ENCODE measurements around the gene WAS.
"Not testable (repeated sequence)": the region's sequence is repeated elsewhere in the genome, so short reads cannot be mapped to it uniquely, and the experiment has no call there.

Gene WAS

DNA sequence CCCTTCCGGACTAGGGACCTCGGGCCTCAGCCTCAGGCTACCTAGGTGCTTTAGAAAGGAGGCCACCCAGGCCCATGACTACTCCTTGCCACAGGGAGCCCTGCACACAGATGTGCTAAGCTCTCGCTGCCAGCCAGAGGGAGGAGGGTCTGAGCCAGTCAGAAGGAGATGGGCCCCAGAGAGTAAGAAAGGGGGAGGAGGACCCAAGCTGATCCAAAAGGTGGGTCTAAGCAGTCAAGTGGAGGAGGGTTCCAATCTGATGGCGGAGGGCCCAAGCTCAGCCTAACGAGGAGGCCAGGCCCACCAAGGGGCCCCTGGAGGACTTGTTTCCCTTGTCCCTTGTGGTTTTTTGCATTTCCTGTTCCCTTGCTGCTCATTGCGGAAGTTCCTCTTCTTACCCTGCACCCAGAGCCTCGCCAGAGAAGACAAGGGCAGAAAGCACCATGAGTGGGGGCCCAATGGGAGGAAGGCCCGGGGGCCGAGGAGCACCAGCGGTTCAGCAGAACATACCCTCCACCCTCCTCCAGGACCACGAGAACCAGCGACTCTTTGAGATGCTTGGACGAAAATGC is at the start of gene WAS:
Gene WAS, plus strand, starts transcription at position 389 of the 572 bp plus-strand sequence. Its CDS starts 55 bp downstream, at position 444.
- DNase-seq (ENCODE audit: low read depth in 2 of 2) = peak in 1 of 2 donors; percentile 21

DNA sequence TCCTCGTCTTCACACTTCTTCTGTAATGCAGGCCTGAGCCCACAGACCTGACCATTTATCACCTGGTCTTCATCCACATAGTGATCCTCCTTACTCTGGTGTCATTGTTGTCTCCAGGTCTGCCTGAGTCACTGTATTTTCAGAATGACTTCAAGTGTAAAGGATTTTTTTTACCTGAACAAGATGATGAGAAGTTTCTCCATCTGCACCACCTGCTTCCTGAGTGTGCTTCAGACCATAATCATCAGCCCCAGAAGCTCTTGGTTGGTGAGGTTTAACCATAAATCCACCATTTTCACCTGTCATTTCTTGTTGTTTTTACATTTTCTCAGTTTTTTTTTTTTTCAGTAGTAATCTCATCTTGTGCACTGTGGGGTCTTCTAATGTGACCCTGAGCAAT is 47.3 kb upstream of the WAS start:
- no peak for DNase-seq (ENCODE audit: low read depth in 2 of 2)

DNA sequence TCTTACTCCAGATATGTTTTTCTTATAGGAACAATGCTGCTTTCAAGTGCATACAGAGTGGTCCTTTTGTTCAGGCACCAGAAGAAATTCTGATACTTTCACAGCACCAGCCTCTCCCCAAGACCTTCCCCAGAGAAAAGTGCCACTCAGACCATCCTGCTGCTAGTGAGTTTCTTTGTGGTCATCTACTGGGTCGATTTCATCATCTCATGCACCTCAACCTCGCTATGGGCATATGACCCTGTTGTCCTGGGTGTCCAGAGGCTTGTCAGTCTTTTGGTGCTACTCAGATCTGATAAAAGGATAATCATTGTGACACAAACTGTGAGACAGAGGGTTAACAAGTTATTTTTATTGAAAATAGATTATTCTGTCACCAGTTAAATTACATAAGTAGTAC is 46.8 kb upstream of the WAS start:
- no peak for DNase-seq (ENCODE audit: low read depth in 2 of 2)

DNA sequence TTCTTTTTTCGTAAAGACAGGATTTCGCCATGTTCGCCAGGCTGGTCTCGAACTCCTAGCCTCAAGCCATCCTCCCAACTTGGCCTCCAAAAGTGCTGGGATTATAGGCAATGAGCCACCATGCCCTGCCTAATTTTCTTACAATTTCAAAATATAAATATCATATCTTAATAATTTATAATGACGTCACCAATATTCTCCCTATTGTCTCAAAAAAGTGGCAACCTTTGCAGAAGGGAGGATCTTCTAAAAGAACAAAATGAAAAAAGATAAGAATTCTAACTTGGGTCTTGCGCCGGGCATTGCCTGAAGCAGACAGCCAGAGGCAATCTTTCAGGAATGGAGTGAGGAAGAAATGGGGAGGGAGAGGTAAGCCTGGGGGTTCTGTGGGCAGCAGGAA is 37.9 kb upstream of the WAS start:
- DNase-seq (ENCODE audit: low read depth in 2 of 2) = no peak

DNA sequence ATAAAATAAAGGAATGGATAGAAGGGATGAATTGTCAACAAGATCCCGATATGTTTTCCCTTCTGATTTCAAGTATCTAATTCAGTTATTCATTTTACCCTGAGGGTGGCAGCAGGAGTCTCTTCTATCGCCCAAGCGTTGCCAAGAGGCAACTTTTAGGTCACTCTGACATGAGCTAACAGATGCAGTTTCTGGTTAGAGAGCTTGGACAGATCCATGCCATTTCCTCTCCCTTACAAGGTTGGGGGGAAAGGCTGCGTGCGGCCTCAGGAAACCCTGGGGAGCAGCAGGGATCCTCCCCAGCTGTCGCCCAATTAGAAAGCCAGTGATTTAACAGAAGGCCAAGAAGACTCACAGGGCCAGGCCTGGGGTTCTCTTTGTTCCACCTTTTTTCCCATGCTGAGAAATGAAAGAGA is 35.3 kb upstream of the WAS start:
- DNase-seq (ENCODE audit: low read depth in 2 of 2) = no peak

DNA sequence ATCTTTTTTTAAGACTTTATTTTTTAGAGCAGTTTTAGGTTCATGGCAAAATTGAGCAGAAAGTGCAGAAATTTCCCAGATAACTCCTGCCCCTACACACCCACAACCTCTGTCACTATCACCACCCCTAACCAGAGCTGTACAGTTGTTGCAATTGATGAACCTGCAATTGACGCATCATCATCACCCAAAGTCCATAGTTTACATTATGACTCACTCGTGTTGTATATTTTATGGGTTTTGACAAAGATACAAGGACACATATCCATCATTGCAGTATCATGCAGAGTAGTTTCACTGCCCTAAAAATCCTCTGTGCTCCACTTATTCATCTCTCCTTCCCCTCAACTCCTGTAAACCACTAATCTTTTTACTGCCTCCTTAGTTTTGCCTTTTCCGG is 34.5 kb upstream of the WAS start:
- DNase-seq (ENCODE audit: low read depth in 2 of 2) = no peak

DNA sequence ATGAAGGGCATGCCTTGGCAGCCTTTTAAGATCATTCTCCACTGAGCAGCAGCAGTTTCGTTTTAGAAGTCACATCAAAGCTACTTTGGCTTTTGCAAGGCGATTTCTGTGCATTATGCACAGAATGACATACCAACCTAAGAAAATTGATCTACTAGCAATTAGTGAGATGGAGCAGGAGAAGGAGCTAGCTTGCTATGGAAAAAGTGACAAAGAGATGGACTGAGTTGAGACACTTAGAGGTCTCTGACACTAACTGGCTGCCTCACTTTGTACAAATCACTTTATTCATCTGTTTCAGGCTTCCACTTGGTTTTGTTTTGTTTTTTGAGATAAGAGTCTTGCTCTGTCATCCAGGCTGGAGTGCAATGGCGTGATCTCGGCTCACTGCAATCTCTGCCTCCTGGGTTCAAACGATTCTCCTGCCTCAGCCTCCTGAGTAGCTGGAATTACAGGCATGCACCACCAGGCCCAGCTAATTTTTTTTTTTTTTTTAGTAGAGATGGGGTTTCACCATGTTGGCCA is 31.5 kb upstream of the WAS start:
- DNase-seq (ENCODE audit: low read depth in 2 of 2) = not testable (repeated sequence)

DNA sequence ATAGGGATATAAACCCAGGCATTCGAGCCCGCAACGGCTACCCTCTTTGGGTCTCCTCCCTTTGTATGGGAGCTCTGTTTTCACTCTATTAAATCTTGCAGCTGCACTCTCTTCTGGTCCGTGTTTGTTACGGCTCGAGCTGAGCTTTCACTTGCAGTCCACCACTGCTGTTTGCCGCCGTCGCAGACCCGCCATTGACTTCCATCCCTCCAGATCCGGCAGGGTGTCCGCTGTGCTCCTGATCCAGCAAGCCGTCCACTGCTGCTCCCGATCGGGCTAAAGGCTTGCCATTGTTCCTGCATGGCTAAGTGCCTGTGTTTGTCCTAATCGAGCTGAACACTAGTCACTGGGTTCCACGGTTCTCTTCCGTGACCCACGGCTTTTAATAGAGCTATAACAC is 28.9 kb upstream of the WAS start:
- not testable (repeated sequence) for DNase-seq (ENCODE audit: low read depth in 2 of 2)

DNA sequence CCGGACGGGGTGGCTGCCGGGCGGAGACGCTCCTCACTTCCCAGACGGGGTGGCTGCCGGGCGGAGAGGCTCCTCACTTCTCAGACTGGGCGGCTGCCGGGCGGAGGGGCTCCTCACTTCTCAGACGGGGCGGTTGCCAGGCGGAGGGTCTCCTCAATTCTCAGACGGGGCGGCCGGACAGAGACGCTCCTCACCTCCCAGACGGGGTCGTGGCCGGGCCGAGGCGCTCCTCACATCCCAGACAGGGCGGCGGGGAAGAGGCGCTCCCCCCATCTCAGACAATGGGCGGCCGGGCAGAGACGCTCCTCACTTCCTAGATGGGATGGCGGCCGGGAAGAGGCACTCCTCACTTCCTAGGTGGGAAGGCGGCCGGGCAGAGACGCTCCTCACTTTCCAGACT is 23.9 kb upstream of the WAS start:
- DNase-seq (ENCODE audit: low read depth in 2 of 2) = not testable (repeated sequence)

DNA sequence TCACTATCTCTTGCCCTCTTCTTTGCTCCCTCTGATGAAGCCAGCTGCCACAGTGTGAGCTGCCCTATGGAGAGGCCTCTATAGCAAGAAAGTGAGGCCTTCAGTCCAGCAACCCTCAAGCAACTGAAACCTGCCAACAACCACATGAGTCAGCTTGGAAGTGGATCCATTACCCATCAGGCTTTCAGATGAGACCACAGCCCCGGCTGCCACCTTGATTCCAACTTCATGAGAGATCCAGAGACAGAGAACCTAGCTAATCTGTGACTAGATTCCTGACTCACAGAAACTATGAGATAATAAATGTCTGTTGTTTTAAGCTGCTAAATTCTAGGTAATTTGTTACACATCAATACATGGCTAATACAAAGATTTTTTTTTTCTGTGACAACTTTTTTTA is 20.4 kb upstream of the WAS start:
- no peak for DNase-seq (ENCODE audit: low read depth in 2 of 2)

DNA sequence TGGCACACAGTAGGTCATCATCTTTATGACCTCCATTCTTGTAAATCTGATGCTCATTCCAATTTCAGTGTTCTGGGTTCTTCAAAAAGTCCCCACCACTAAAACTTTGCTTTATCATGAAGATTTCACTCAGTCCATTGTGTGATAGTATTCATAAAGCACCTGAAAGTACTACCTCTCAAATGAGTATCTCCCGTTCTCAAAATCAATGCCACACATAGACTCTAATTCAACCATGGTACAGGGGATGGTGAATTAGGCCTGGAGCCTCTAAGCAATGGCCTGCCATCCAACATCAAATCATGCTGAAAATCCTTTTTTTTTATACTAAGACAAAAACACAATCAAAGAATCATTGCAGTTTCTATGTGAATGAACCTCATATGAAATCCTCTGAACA is 19.4 kb upstream of the WAS start:
- no peak for DNase-seq (ENCODE audit: low read depth in 2 of 2)

DNA sequence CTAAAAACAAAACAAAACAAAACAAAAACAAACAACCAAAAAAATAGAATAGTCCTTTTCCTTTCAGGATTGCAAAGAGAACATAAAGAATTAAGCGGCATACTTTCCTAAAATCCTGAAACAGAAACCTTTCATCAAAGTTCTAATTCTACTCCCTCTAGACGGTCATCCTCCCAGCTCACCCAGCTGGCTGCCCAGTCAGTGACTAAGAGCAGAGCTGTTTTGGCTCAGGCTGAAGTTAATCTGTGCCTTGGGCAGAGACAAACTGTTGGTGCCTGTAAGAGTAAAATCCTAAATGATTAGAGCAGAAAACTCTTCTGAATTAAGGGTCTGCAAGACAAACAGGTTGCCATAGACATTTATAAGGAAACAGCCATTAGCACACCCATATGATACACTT is 17.6 kb upstream of the WAS start:
- DNase-seq (ENCODE audit: low read depth in 2 of 2) = no peak

DNA sequence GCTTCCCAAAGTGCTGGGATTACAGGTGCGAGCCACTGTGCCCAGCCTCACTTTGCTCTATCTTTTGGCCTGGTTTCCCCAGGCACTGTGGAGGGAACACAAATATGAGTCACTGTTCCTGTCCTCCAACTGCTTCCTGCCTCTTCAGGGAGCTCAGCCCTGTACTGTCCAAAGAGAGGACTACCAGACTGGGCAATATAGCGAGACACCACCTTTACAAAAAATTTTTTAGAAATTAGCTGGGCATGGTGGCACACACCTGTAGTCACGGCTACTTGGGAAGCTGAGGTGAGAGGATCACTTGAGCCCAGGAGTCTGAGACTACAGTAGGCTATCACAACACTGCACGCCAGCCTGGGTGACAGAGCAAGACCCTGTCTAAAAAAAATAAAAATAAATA is 16.9 kb upstream of the WAS start:
- no peak for DNase-seq (ENCODE audit: low read depth in 2 of 2)

DNA sequence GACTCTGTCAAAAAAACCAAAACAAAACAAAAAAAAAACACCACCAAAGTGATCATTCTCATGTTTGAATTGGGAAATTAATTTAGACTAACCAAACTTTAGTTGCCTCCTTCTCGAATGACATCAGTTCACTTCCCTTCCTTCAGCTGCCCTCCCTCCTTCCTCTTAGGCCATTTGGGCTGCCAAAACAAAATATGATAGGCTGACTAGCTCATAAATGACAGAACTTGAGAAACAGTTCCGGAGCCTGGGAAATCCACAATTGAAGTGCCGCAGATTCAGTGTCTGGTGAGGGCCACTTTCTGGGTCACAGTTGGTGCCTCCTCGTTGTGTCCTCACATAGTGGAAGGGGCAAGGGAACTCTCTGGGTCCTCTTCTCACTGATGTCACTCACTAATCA is 16.1 kb upstream of the WAS start:
- no peak for DNase-seq (ENCODE audit: low read depth in 2 of 2)

DNA sequence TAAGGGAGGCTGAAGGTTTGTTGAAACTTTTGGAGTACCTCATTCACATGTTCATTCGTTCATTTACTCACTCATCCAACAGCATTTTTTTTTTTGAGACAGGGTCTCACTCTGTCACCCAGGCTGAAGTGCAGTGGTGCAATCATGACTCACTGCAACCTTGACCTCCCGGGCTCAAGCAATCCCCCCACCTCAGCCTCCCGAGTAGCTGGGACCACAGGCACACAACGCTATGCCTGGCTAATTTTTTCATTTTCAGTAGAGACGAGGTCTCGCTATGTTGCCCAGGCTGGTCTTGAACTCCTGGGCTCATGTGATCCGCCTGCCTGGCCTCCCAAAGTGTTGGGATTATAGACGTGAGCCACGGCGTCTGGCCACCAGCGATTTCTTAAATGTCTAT is 15.4 kb upstream of the WAS start:
- DNase-seq (ENCODE audit: low read depth in 2 of 2) = not testable (repeated sequence)

DNA sequence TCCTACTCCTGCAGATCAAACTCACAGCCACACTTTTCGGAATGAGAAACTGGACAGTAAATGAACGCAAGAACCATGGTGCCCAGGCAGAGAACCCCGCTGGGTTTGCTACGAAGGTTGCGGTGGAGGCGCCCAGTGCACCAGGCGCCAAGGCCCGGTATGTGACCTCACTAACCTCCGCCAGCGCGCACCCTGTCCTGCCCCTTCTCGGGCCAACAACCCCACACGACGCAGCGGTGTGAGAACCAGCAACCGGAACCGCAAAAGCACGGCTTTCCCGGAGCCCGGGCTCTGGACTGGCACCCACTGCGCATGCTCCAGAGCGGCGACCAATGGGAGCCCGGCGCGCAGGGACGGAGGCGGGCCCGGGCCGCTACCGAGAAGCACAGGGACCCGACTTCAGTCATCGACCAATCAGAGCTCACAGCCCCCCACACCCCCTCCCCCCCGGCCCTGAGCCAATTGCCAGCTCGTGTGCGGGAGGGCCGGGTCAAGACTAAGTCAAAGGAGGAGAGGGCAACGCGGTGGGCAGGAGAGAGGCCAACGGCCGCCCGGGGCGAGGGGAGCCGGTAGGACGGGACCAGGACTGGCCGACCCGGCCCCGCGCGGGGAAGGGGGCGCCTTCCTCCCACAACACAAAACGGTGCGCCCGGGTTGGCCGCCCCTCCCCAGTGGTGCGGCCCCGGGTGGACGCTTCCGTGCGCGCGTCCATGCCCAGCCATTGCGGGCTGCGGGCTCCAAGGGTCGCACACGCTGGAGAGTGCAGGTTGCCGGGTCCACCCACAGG is 7.3 kb upstream of the WAS start:
- peak; percentile 79 to 83 for DNase-seq (ENCODE audit: low read depth in 2 of 2)

DNA sequence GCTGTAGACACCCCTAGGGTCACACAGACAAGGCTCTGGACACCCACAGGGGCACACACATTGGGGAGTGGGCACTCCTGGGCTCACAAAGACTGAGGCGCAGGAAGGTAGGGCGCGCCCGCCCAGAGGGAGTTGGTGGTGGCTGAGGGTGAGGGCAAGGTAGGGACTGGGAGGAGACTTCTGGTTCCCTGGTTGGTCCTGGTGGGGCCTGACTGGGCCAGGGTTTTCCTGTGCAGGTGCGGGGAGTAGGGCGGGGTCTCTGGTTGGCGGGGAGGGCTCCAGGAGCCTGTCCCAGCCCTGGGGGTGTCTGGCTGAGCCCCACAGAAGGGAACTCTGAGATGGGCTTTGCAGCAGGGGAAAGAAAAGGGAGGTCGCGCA is 6.7 kb upstream of the WAS start:
- DNase-seq (ENCODE audit: low read depth in 2 of 2) = no peak

DNA sequence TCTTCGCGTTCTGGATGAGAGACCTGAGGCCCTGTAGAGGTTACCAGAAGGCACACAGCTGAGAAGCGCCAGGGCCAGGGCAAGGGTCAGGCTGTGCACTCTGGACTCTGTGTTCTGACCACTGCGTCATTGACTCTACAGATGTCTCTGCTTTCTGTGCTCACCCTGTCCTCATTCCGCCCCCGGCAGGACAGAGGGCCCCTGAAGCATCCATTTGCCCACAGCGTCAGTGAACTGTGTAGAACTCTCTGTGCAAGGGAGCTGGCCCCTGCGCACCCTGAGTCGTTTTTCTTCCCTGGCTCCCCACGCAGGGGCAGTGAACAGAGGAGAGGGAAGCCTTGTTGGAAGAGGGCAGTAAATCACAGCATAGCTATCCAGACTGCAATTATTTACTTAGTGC is 6.1 kb upstream of the WAS start:
- DNase-seq (ENCODE audit: low read depth in 2 of 2) = no peak

DNA sequence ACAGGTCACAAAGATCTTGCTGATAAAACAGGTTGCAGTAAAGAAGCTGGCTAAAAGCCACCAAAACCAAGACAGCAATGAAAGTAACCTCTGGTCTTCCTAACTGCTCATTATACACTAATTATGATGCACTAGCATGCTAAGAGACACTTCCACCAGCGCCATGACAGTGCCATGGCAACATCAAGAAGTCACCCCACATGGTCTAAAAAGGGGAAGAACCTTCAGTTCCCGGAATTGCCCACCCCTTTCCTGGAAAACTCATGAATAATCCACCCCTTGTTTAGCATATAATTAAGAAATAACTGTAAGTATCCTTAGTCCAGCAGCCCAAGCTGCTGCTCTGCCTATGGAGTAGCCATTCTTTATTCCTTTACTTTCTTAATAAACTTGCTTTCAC is 3.1 kb upstream of the WAS start:
- peak in 1 of 2 donors; percentile 23 for DNase-seq (ENCODE audit: low read depth in 2 of 2)

DNA sequence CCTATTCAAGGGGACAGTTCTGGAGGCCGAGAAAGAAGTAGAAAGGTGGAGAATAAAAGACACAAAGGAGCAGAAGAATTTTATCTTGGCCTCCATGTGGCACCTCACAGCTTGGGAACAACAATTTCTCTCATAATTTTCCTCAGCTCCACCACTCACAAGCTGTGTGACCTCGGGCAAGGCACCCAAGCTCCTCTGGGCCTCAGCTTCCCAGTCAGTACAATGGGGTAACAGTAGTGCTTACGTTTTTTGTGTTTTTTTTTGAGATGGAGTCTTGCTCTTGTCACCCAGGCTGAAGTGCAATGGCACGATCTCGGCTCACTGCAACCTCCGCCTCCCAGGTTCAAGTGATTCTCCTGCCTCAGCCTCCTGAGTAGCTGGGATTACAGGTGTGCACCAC is 2.7 kb upstream of the WAS start:
- DNase-seq (ENCODE audit: low read depth in 2 of 2) = not testable (repeated sequence)

DNA sequence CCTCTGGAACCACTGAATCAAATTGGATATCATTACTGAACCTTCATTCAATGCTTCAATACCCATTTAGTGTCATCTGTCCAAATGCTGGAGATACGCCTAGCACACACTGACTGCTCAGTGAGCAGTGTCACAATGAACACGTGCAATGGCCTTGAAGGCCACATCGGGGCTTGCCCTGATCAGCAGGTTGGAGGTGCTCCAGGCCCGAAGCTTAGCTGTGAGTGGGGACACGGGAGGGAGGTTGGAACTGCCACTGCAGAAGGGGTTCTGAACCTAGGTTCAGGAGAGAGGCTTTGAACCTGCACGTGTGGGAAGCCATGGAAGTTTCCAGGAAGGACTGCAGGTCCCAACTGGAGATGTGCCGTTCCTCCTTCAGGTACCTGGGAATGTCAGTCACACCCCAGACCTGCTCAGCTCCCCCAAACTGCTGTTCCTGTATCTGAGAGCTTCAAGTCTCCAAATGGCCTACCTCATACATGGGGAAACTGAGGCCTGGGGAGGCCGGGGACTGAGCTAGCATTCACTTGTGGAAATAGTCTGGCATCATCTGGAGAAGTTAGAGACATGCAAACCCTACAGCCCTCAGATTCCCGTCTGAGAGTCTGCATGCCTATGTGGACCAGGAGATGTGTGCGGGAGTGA is 1.9 kb upstream of the WAS start:
- no peak for DNase-seq (ENCODE audit: low read depth in 2 of 2)

DNA sequence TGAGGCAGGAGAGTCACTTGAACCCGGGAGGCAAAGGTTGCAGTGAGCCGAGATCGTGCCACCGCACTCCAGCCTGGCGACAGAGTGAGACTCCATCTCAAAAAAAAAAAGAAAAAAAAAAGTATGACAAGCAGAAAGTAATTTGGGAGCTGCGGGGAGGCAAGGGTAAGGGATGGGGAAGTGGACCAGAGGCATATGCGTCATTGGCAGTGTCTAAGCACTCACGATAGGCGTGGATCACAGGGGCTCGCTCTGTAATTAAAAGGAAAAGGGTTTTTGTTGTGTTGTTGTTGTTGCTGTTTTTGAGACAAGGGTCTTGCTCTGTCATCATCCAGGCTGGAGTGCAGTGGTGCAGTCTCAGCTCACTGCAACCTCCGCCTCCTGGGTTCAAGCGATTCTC is 804 bp upstream of the WAS start:
- not testable (repeated sequence) for DNase-seq (ENCODE audit: low read depth in 2 of 2)

DNA sequence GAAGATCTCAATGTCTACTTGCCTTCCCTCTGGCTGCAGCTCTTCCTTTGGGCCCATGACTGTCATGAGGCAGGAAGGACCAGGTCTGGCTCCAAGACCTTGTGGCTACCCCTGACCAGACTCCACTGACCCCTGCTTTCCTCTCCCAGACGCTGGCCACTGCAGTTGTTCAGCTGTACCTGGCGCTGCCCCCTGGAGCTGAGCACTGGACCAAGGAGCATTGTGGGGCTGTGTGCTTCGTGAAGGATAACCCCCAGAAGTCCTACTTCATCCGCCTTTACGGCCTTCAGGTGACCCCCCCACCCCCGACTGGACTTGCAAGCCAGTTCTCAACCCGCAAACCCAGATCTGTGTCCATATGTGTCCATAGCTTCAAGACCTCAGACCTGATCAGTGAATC is 535 bp downstream of the WAS start:
- DNase-seq (ENCODE audit: low read depth in 2 of 2) = no peak

Data from stimulated activated CD4-positive, alpha-beta T cell treated with anti-CD3 and anti-CD28 coated beads, Interleukin-4, amount 100 ng/mL, for 48 hours (primary cell).